ENCODE results near the gene PLEKHH2.

DNA sequence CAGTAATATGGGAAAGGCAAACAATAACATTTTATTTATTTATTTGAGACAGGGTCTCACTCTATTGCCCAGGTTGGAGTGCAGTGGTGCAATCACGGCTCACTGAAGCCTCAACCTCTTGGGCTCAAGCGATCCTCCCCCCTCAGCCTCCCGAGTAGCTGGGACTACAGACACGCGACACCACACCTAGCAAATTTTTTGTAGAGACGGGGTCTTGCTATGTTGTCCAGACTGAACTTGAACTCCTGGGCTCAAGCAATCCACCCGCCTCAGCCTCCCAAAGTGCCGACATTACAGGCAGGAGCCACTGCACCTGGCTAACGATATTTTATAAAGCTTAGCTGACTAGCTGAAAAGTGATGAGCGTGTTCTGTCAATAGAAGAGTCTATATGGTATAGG is 17.5 kb upstream of the PLEKHH2 start:
- TF ChIP-seq EP300 (IDR thresholded peaks at IDR 0.05) (no peak), POLR2A (IDR thresholded peaks at IDR 0.05) (no peak), POLR2AphosphoS5 (IDR thresholded peaks at IDR 0.05) (no peak)
- TF ChIP-seq, protein P1, sequence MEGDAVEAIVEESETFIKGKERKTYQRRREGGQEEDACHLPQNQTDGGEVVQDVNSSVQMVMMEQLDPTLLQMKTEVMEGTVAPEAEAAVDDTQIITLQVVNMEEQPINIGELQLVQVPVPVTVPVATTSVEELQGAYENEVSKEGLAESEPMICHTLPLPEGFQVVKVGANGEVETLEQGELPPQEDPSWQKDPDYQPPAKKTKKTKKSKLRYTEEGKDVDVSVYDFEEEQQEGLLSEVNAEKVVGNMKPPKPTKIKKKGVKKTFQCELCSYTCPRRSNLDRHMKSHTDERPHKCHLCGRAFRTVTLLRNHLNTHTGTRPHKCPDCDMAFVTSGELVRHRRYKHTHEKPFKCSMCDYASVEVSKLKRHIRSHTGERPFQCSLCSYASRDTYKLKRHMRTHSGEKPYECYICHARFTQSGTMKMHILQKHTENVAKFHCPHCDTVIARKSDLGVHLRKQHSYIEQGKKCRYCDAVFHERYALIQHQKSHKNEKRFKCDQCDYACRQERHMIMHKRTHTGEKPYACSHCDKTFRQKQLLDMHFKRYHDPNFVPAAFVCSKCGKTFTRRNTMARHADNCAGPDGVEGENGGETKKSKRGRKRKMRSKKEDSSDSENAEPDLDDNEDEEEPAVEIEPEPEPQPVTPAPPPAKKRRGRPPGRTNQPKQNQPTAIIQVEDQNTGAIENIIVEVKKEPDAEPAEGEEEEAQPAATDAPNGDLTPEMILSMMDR (IDR thresholded peaks at IDR 0.05) = no peak
